ENCODE measurements around the gene DHRS4L2. TPM values are rescaled to one million over a fixed set of nuclear protein-coding genes. Genes with fewer than 3 reads are reported as not detected.

The DHRS4L2 gene
- polyA plus RNA-seq, 5 donors: 27.3 to 32.3 (median 29.4) TPM

DNA sequence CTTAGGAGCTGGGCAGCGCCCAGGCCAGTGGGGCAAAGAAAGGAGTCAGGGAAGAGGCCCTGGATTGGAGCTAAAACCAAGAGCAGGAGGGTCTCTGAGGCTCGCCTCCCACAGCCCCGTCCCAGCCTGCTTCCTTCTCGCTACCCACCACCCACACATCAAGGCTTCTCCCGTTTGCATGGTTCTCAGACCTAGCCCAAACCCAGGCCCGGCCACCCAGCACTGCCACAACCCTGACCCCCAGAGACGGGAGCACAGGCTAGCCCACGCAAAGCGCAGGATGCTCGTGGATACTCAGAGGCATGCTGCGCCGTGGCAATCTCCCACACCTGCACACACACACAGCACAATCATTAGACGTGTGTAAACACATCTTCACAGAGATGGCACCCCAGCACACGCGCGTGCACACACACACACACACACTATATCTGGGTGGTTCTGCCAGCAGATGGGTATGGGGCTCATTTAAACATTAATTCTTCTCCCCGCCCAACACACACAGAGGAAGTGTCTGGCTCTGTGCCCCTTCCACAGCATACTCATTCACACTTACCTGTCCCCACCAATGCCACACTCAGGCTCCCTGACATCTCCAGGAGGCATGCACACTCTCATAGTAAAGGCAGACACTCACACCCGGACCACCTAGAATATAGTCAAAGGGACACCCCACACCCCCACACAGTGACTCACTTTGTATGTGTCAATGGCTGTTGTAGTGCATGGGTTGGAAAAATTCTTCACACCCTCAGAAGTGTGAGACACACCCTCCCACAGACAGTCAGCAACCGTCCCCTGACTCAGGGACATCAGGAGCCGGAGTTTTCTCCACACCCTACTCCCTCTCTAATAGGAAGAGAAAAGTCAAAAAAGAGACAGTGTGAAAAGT, 64.2 kb downstream of the DHRS4L2 start:
- DNase-seq: no peak

DNA sequence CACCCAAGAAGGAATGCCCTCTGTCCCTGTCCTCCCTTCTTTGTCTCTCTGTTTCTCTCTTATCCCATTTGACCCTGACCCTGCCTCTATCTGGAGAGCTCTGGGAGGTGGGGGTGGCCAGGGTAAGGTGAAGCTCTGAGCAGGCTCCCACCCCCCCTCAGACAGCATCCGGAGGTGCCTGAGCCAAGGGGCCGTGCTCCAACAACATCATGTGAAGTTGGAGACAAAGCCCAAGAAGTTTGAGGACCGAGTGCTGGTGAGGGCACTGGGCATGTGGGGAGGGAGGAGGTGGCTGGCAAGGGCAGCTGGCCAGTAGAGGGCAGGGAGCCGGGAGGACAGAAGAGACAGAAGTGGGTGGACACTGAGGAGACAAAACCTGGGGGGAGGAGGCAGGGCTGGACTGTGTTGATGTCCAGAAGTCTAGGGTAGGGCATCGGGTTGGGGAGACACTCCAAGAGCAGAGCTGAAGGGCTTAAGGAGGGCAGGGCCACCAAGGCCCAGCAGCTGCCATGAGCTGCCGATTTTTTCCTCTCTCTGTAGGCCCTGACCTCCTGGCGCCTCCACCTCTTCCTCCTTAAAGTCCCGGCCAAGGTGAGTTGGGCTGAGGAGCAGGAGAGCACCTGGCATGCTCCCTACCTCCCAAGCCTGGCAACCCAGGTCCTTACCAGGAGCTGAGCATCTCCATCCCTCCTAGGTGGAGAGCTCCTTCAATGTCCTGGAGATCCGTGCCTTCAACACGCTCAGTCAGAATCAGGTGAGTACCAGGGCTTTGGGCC, 65.0 kb downstream of the DHRS4L2 start:
- DNase-seq: no peak

DNA sequence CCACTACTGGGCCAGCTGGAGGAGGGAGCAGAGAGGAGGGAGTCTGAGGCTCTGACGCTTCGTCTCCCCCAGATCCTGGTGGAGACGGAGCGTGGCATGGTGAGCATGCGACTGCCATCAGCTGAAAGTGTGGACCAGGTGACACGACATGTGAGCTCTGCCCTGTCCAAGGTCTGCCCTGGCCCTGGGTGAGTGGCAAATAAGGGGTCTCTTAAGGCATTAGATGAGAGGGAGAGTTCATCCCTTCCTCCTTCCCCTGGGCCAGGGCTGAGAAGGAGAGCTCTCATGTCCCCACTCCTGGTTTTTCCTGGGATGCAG, 65.6 kb downstream of the DHRS4L2 start:
- DNase-seq: no peak

DNA sequence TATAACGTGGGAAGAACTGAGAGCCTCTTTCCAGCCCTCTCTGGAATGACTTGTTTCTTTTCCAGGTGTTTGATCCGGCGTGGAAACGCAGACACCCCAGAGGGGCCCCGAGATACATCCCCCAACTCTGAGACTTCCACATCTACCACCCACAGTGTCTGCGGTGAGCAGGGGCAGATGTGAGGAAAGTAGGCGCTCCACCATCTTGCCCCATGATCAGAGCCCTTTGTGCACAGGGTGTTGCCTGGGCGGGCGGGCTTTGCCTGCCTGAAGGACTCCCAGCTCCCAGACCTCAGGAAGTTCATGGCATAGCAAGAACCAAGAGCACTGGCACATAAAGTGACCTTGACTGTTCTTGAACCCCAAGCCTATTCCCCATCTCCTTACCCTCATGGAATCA, 65.9 kb downstream of the DHRS4L2 start:
- no peak for DNase-seq

Other genes with a start within 250 kb of the DHRS4L2 start
- gene DHRS4, start 35.2 kb upstream of the DHRS4L2 start, polyA plus RNA-seq (ENCODE audit: insufficient read depth in 1 of 5, insufficient read length in 5 of 5, low replicate concordance in 1 of 5): 10 to 100 TPM; 34.0 to 45.4 (median 35.5) TPM
- 1 to 10 TPM in 3 of 5 donors, under 1 TPM in 2; 0.72 to 1.7 (median 1.1) TPM for gene CARMIL3, start 63.1 kb downstream of the DHRS4L2 start, polyA plus RNA-seq (ENCODE audit: insufficient read depth in 1 of 5, insufficient read length in 5 of 5, low replicate concordance in 1 of 5)
- gene CPNE6, start 82.6 kb downstream of the DHRS4L2 start, polyA plus RNA-seq (ENCODE audit: insufficient read depth in 1 of 5, insufficient read length in 5 of 5, low replicate concordance in 1 of 5): not detected
- gene PCK2, start 105.4 kb downstream of the DHRS4L2 start, polyA plus RNA-seq (ENCODE audit: insufficient read depth in 1 of 5, insufficient read length in 5 of 5, low replicate concordance in 1 of 5): 10 to 100 TPM; 13.3 to 17.8 (median 14.7) TPM
- gene DCAF11, start 125.8 kb downstream of the DHRS4L2 start, polyA plus RNA-seq (ENCODE audit: insufficient read depth in 1 of 5, insufficient read length in 5 of 5, low replicate concordance in 1 of 5): 10 to 100 TPM; 59.5 to 74.4 (median 65.9) TPM
- 1 to 10 TPM; 1.0 to 2.3 (median 1.2) TPM for gene NRL, start 126.0 kb downstream of the DHRS4L2 start, polyA plus RNA-seq (ENCODE audit: insufficient read depth in 1 of 5, insufficient read length in 5 of 5, low replicate concordance in 1 of 5)
- gene FITM1, start 141.7 kb downstream of the DHRS4L2 start, polyA plus RNA-seq (ENCODE audit: insufficient read depth in 1 of 5, insufficient read length in 5 of 5, low replicate concordance in 1 of 5): 1 to 10 TPM in 3 of 5 donors, under 1 TPM in 2; 0.60 to 9.4 (median 1.1) TPM
- 100 to 1,000 TPM; 190 to 234 (median 222) TPM for gene PSME1, start 147.3 kb downstream of the DHRS4L2 start, polyA plus RNA-seq (ENCODE audit: insufficient read depth in 1 of 5, insufficient read length in 5 of 5, low replicate concordance in 1 of 5)
- 10 to 100 TPM; 12.6 to 25.8 (median 24.3) TPM for gene EMC9, start 152.7 kb downstream of the DHRS4L2 start, polyA plus RNA-seq (ENCODE audit: insufficient read depth in 1 of 5, insufficient read length in 5 of 5, low replicate concordance in 1 of 5)
- gene PSME2, start 157.7 kb downstream of the DHRS4L2 start, polyA plus RNA-seq (ENCODE audit: insufficient read depth in 1 of 5, insufficient read length in 5 of 5, low replicate concordance in 1 of 5): 100 to 1,000 TPM; 159 to 175 (median 166) TPM
- 10 to 100 TPM; 42.8 to 60.2 (median 55.7) TPM for gene RNF31, start 158.6 kb downstream of the DHRS4L2 start, polyA plus RNA-seq (ENCODE audit: insufficient read depth in 1 of 5, insufficient read length in 5 of 5, low replicate concordance in 1 of 5)
- 10 to 100 TPM; 49.8 to 68.6 (median 57.2) TPM for gene IRF9, start 172.3 kb downstream of the DHRS4L2 start, polyA plus RNA-seq (ENCODE audit: insufficient read depth in 1 of 5, insufficient read length in 5 of 5, low replicate concordance in 1 of 5)
- gene REC8, start 183.2 kb downstream of the DHRS4L2 start, polyA plus RNA-seq (ENCODE audit: insufficient read depth in 1 of 5, insufficient read length in 5 of 5, low replicate concordance in 1 of 5): 10 to 100 TPM; 36.6 to 67.1 (median 48.2) TPM
- gene IPO4, start 199.9 kb downstream of the DHRS4L2 start, polyA plus RNA-seq (ENCODE audit: insufficient read depth in 1 of 5, insufficient read length in 5 of 5, low replicate concordance in 1 of 5): 10 to 100 TPM; 20.2 to 37.0 (median 24.5) TPM
- 10 to 100 TPM; 24.6 to 44.1 (median 33.8) TPM for gene TM9SF1, start 206.5 kb downstream of the DHRS4L2 start, polyA plus RNA-seq (ENCODE audit: insufficient read depth in 1 of 5, insufficient read length in 5 of 5, low replicate concordance in 1 of 5)
- gene TSSK4, start 216.8 kb downstream of the DHRS4L2 start, polyA plus RNA-seq (ENCODE audit: insufficient read depth in 1 of 5, insufficient read length in 5 of 5, low replicate concordance in 1 of 5): 10 to 100 TPM in 3 of 5 donors, 1 to 10 TPM in 2; 9.5 to 12.2 (median 11.9) TPM
- 10 to 100 TPM; 53.9 to 67.6 (median 62.3) TPM for gene CHMP4A, start 224.6 kb downstream of the DHRS4L2 start, polyA plus RNA-seq (ENCODE audit: insufficient read depth in 1 of 5, insufficient read length in 5 of 5, low replicate concordance in 1 of 5)
- 10 to 100 TPM; 11.8 to 17.2 (median 13.5) TPM for gene MDP1, start 227.1 kb downstream of the DHRS4L2 start, polyA plus RNA-seq (ENCODE audit: insufficient read depth in 1 of 5, insufficient read length in 5 of 5, low replicate concordance in 1 of 5)
- gene NEDD8, start 243.4 kb downstream of the DHRS4L2 start, polyA plus RNA-seq (ENCODE audit: insufficient read depth in 1 of 5, insufficient read length in 5 of 5, low replicate concordance in 1 of 5): 100 to 1,000 TPM; 209 to 239 (median 224) TPM
- gene GMPR2, start 244.0 kb downstream of the DHRS4L2 start, polyA plus RNA-seq (ENCODE audit: insufficient read depth in 1 of 5, insufficient read length in 5 of 5, low replicate concordance in 1 of 5): 100 to 1,000 TPM in 4 of 5 donors, 10 to 100 TPM in 1; 92.7 to 120 (median 114) TPM